Mesendoderm (in vitro differentiated cells): ENCODE results near the gene IQCM.

Experiments
- DNase-seq: peaks from one replicate; pipeline ENCODE4 v3.0.0; 2013
- H2AK5ac ChIP-seq: 2 replicates; pipeline ENCODE4 v1.6.1; 2013; ENCODE audit warnings: low read length, inconsistent platforms
- H2BK120ac ChIP-seq: 2 replicates; pipeline ENCODE4 v1.6.1; 2013; ENCODE audit warnings: low read depth, mild to moderate bottlenecking, low read length, moderate library complexity, mixed read lengths
- H2BK15ac ChIP-seq: replicated peaks from 2 replicates; pipeline ENCODE4 v1.6.1; 2013; ENCODE audit warnings: low read depth, mild to moderate bottlenecking, moderate library complexity
- H2BK5ac ChIP-seq: 2 replicates; pipeline ENCODE4 v1.6.1; 2013; ENCODE audit warnings: low read length, inconsistent platforms
- H3K18ac ChIP-seq: 2 replicates; pipeline ENCODE4 v1.6.1; 2013; ENCODE audit warnings: mild to moderate bottlenecking, low read length, mixed read lengths
- H3K23ac ChIP-seq: one replicate; pipeline ENCODE4 v1.6.1; 2013; ENCODE audit warnings: low read length
- H3K27ac ChIP-seq: 2 replicates; pipeline ENCODE4 v1.5.1; 2013; ENCODE audit warnings: low read depth, mild to moderate bottlenecking, inconsistent platforms, low read length, moderate library complexity
- H3K27me3 ChIP-seq: 2 replicates; pipeline ENCODE4 v1.6.1; 2013; ENCODE audit warnings: low read length, control low read depth, mild to moderate bottlenecking, inconsistent platforms; ENCODE audit not compliant: insufficient read depth, poor library complexity
- H3K36me3 ChIP-seq: 2 replicates; pipeline ENCODE4 v1.6.1; 2013; ENCODE audit warnings: low read length, inconsistent platforms; ENCODE audit not compliant: control insufficient read depth, insufficient read depth
- H3K4ac ChIP-seq: one replicate; pipeline ENCODE4 v1.6.1; 2013; ENCODE audit warnings: low read depth, mild to moderate bottlenecking, low read length, moderate library complexity
- H3K4me1 ChIP-seq: 2 replicates; pipeline ENCODE4 v1.6.1; 2013; ENCODE audit warnings: low read depth, low read length, inconsistent platforms; ENCODE audit not compliant: control insufficient read depth
- H3K4me2 ChIP-seq: 2 replicates; pipeline ENCODE4 v1.6.1; 2013; ENCODE audit warnings: low read length
- H3K4me3 ChIP-seq: 2 replicates; pipeline ENCODE4 v1.5.1; 2013; ENCODE audit warnings: mild to moderate bottlenecking, low read length
- H3K56ac ChIP-seq: one replicate; pipeline ENCODE4 v1.6.1; 2013; ENCODE audit warnings: low read length
- H3K79me1 ChIP-seq: 2 replicates; pipeline ENCODE4 v1.6.1; 2013; ENCODE audit warnings: low read length, inconsistent platforms
- H3K79me2 ChIP-seq: 2 replicates; pipeline ENCODE4 v1.6.1; 2013; ENCODE audit warnings: mild to moderate bottlenecking, low read length; ENCODE audit not compliant: control insufficient read depth, insufficient read depth
- H3K9ac ChIP-seq: 2 replicates; pipeline ENCODE4 v1.6.1; 2013; ENCODE audit warnings: low read length, inconsistent platforms
- H4K5ac ChIP-seq: one replicate; pipeline ENCODE4 v1.6.1; 2013; ENCODE audit warnings: low read length
- H4K8ac ChIP-seq: one replicate; pipeline ENCODE4 v1.6.1; 2013; ENCODE audit warnings: low read depth, mild to moderate bottlenecking, control low read depth, low read length, moderate library complexity
- WGBS: extraction: QIAGEN DNeasy Blood & Tissue Kit; methylation state at CpG from one replicate; pipeline ENCODE4 v1.1.7; 2013; ENCODE audit warnings: low lambda C conversion rate, missing lambda C conversion rate; ENCODE audit not compliant: insufficient coverage; ENCODE audit errors: extremely low coverage; 5-methylcytosine and 5-hydroxymethylcytosine counted together

The IQCM gene

GRCh38 chr4:149791851-149792250 is 23.8 kb downstream of the IQCM start:
- H3K79me2 ChIP-seq: no peaks in the 10 kb centered on the region
- H3K4me3 ChIP-seq: no peak overlapping the region
- no peak overlapping the region for H3K4me2 ChIP-seq
- no peak overlapping the region for H3K23ac ChIP-seq
- no peaks in the 10 kb centered on the region for H3K4me1 ChIP-seq
- no peak overlapping the region for H3K27ac ChIP-seq
- no peak overlapping the region for H4K5ac ChIP-seq
- WGBS: no CpG with 5 or more reads among the region's 1 CpG
- H3K9ac ChIP-seq: no peak overlapping the region
- no peaks in the 10 kb centered on the region for H3K27me3 ChIP-seq
- H3K56ac ChIP-seq: no peak overlapping the region
- no peak overlapping the region for H4K8ac ChIP-seq
- H3K4ac ChIP-seq: no peak overlapping the region
- no peak overlapping the region for H3K18ac ChIP-seq
- no peak overlapping the region for H2BK120ac ChIP-seq
- no peak overlapping the region for H2BK15ac ChIP-seq
- H2AK5ac ChIP-seq: no peak overlapping the region
- no peaks in the 10 kb centered on the region for H3K36me3 ChIP-seq
- H2BK5ac ChIP-seq: no peak overlapping the region
- no peak for DNase-seq
- H3K79me1 ChIP-seq: no peaks in the 10 kb centered on the region

GRCh38 chr4:149790172-149790907 is 25.3 kb downstream of the IQCM start:
- Histone ChIP-seq H3K18ac (no peak overlapping the region), H3K9ac (no peak overlapping the region), H3K4me3 (no peak overlapping the region), H3K56ac (no peak overlapping the region), H3K4ac (no peak overlapping the region), H3K36me3 (no peaks in the 10 kb centered on the region), H4K5ac (no peak overlapping the region), H3K23ac (no peak overlapping the region), H4K8ac (no peak overlapping the region), H3K79me2 (no peaks in the 10 kb centered on the region), H3K4me1 (no peaks in the 10 kb centered on the region), H2BK120ac (no peak overlapping the region), H2BK5ac (no peak overlapping the region), H3K79me1 (no peaks in the 10 kb centered on the region), H2AK5ac (no peak overlapping the region), H3K27ac (no peak overlapping the region), H3K4me2 (no peak overlapping the region), H3K27me3 (no peaks in the 10 kb centered on the region), H2BK15ac (no peak overlapping the region)
- no peak for DNase-seq
- no CpG with 5 or more reads among the region's 4 CpGs for WGBS

- H4K5ac ChIP-seq: no peak overlapping the region
- no peak overlapping the region for H3K4me3 ChIP-seq
- WGBS: no CpG with 5 or more reads among the region's 4 CpGs
- H2AK5ac ChIP-seq: no peak overlapping the region
- H4K8ac ChIP-seq: no peak overlapping the region
- no peaks in the 10 kb centered on the region for H3K4me1 ChIP-seq
- H2BK120ac ChIP-seq: no peak overlapping the region
- no peaks in the 10 kb centered on the region for H3K36me3 ChIP-seq
- H3K27me3 ChIP-seq: no peaks in the 10 kb centered on the region
- H3K79me1 ChIP-seq: no peaks in the 10 kb centered on the region
- H3K18ac ChIP-seq: no peak overlapping the region
- no peak overlapping the region for H3K4me2 ChIP-seq
- no peak overlapping the region for H3K23ac ChIP-seq
- no peak overlapping the region for H3K4ac ChIP-seq
- no peak overlapping the region for H2BK15ac ChIP-seq
- H3K27ac ChIP-seq: no peak overlapping the region
- DNase-seq: no peak
- no peak overlapping the region for H3K56ac ChIP-seq
- no peaks in the 10 kb centered on the region for H3K79me2 ChIP-seq
- H3K9ac ChIP-seq: no peak overlapping the region
- no peak overlapping the region for H2BK5ac ChIP-seq
These were observed 27.3 kb downstream of the IQCM start for GRCh38 chr4:149788300-149788699.

DNA sequence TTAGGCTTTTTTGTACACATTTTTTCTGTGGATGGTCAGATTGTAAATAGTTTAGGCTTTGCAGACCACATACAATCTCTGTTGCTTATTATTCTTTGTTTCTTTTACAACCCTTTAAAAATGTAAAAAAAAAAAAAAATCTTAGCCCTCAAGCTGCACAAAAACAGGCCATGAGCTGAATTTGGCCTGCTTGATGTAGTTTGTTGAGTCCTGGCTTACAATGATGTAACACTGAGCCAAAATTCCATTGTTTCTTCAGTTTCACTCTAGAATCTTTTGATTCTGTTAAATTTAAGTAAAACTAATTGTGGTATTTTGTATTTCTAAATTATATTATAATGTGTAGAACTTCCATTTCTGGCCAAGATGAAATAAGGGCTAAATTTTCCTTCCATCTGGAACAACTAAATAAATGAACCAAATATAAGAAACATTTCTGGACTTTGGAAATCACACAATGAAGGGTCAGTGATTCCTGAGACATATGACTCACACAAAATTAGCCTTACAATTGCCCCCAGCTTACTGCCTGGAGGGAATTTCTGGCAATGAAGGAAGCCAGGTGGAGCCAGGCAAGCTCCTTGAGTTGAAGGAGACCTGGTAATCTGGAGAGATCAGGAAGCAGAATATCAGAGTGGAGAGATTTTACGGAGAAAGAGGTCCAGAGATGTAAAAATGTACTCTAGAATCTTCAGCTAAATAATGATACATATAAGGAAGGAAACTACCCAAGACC is 29.8 kb downstream of the IQCM start:
- H3K23ac ChIP-seq: no peak overlapping the region
- H3K4ac ChIP-seq: no peak overlapping the region
- no peaks in the 10 kb centered on the region for H3K36me3 ChIP-seq
- no peaks in the 10 kb centered on the region for H3K27me3 ChIP-seq
- DNase-seq: peak; percentile 65
- no peak overlapping the region for H3K56ac ChIP-seq
- no peak overlapping the region for H4K5ac ChIP-seq
- H3K4me1 ChIP-seq: no peaks in the 10 kb centered on the region
- H2AK5ac ChIP-seq: no peak overlapping the region
- no peak overlapping the region for H2BK15ac ChIP-seq
- H3K4me2 ChIP-seq: no peak overlapping the region
- H3K18ac ChIP-seq: no peak overlapping the region
- no peak overlapping the region for H2BK5ac ChIP-seq
- H3K79me2 ChIP-seq: no peaks in the 10 kb centered on the region
- H3K79me1 ChIP-seq: no peaks in the 10 kb centered on the region
- no peak overlapping the region for H3K27ac ChIP-seq
- no peak overlapping the region for H2BK120ac ChIP-seq
- H4K8ac ChIP-seq: no peak overlapping the region
- WGBS: no CpG with 5 or more reads among the region's 1 CpG
- H3K4me3 ChIP-seq: no peak overlapping the region
- H3K9ac ChIP-seq: no peak overlapping the region

- H3K27ac ChIP-seq: no peak overlapping the region
- no peak overlapping the region for H4K5ac ChIP-seq
- H3K36me3 ChIP-seq: no peaks in the 10 kb centered on the region
- H2BK5ac ChIP-seq: no peak overlapping the region
- no peak overlapping the region for H3K18ac ChIP-seq
- no peak for DNase-seq
- H3K4ac ChIP-seq: no peak overlapping the region
- no CpG with 5 or more reads among the region's 2 CpGs for WGBS
- no peak overlapping the region for H3K9ac ChIP-seq
- no peak overlapping the region for H3K23ac ChIP-seq
- no peaks in the 10 kb centered on the region for H3K4me1 ChIP-seq
- H3K4me2 ChIP-seq: no peak overlapping the region
- H3K56ac ChIP-seq: no peak overlapping the region
- no peak overlapping the region for H2AK5ac ChIP-seq
- no peak overlapping the region for H2BK15ac ChIP-seq
- no peaks in the 10 kb centered on the region for H3K79me2 ChIP-seq
- no peaks in the 10 kb centered on the region for H3K79me1 ChIP-seq
- no peak overlapping the region for H3K4me3 ChIP-seq
- H4K8ac ChIP-seq: no peak overlapping the region
- no peak overlapping the region for H2BK120ac ChIP-seq
- H3K27me3 ChIP-seq: no peaks in the 10 kb centered on the region
These were observed 31.6 kb downstream of the IQCM start for GRCh38 chr4:149784018-149784417.
